ENCODE measurements around the gene CDCA7L. TPM values are rescaled to one million over a fixed set of nuclear protein-coding genes. Genes with fewer than 3 reads are reported as not detected.

Gene CDCA7L
- polyA plus RNA-seq, 1 of the 3 experiments (the other 2 are of a cell fraction) = 18.4 TPM

DNA sequence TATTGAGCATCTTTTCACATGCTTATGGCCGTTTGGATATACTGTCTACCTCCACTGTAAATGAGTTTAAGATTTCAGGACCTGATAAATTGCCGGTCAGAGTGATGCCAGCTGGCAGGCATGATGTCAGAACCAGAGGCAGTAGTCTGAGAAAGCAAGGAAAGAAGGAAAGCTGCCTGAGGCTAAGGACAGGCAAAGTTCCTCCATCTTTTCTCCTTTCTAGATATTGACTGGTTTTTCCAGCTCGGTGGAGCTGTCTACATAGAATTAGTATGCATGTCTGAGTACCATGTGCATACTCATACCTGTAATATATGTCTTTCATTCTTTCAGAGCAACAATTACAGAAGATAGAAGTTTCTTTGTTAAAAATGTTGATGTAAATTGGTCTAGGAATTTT is 52.3 kb downstream of the CDCA7L start:
- ChIA-PET CTCF (interaction anchor here (0.9 to 1.6 kb wide), 4 partner anchors 10 to 189 kb away, joined by 3 to 4 read pairs (median 3); no protein-coding TSS in a partner anchor), POLR2A (no interaction called here)
- DNase-seq = no peak
- no peaks in the 10 kb centered on the region for H4K20me1 ChIP-seq (ENCODE audit: insufficient read depth)
- H3K27ac ChIP-seq (ENCODE audit: low read depth in 2 of 2, low read length in 1 of 2) = no peak overlapping the region
- no peaks in the 10 kb centered on the region for H3K4me1 ChIP-seq (ENCODE audit: control insufficient read depth in 1 of 2, insufficient read depth in 2 of 2, low read depth in 1 of 2, low read length in 1 of 2)
- H2AFZ ChIP-seq (ENCODE audit: low read depth) = no peak overlapping the region
- TF ChIP-seq JUND (IDR thresholded peaks at IDR 0.05) (no peak), FOSL2 (IDR thresholded peaks at IDR 0.05; ENCODE audit: borderline replicate concordance, low read depth) (no peak), RFX5 (IDR thresholded peaks at IDR 0.05; ENCODE audit: low read length) (no peak), EP300 (IDR thresholded peaks at IDR 0.05; ENCODE audit: borderline replicate concordance in 1 of 2, low read depth in 1 of 2, low read length in 1 of 2) (no peak), GABPA (IDR thresholded peaks at IDR 0.05; ENCODE audit: low read depth) (no peak), GATA2 (CRISPR knock-in tag; IDR thresholded peaks at IDR 0.05) (no peak), FOXM1 (IDR thresholded peaks at IDR 0.05; ENCODE audit: low read depth) (no peak), TCF12 (IDR thresholded peaks at IDR 0.05) (no peak), POLR2AphosphoS5 (IDR thresholded peaks at IDR 0.05; ENCODE audit: low read depth, low read length) (no peak), EZH2phosphoT487 (IDR thresholded peaks at IDR 0.05; ENCODE audit: borderline replicate concordance, low read depth) (no peak), SIN3A (IDR thresholded peaks at IDR 0.05; ENCODE audit: borderline replicate concordance, low read depth, low read length) (no peak)
- TF ChIP-seq, protein P1, sequence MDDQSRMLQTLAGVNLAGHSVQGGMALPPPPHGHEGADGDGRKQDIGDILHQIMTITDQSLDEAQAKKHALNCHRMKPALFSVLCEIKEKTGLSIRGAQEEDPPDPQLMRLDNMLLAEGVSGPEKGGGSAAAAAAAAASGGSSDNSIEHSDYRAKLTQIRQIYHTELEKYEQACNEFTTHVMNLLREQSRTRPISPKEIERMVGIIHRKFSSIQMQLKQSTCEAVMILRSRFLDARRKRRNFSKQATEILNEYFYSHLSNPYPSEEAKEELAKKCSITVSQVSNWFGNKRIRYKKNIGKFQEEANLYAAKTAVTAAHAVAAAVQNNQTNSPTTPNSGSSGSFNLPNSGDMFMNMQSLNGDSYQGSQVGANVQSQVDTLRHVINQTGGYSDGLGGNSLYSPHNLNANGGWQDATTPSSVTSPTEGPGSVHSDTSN (IDR thresholded peaks at IDR 0.05) = no peak
- TF ChIP-seq, protein P2, sequence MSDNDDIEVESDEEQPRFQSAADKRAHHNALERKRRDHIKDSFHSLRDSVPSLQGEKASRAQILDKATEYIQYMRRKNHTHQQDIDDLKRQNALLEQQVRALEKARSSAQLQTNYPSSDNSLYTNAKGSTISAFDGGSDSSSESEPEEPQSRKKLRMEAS (IDR thresholded peaks at IDR 0.05; ENCODE audit: low read depth) = no peak
- TF ChIP-seq, protein P3, sequence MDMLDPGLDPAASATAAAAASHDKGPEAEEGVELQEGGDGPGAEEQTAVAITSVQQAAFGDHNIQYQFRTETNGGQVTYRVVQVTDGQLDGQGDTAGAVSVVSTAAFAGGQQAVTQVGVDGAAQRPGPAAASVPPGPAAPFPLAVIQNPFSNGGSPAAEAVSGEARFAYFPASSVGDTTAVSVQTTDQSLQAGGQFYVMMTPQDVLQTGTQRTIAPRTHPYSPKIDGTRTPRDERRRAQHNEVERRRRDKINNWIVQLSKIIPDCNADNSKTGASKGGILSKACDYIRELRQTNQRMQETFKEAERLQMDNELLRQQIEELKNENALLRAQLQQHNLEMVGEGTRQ (IDR thresholded peaks at IDR 0.05; ENCODE audit: borderline replicate concordance, low read depth, low read length) = no peak
- H3K9ac ChIP-seq = no peak overlapping the region
- H3K4me3 ChIP-seq (ENCODE audit: low read depth in 2 of 2, low read length in 1 of 2) = no peak overlapping the region
- H3K36me3 ChIP-seq (replicated peaks in 1 of 2; ENCODE audit: control insufficient read depth in 1 of 2, insufficient read depth in 2 of 2, low read length in 1 of 2) = no peaks in the 10 kb centered on the region
- H3K79me2 ChIP-seq (ENCODE audit: insufficient read depth) = no peaks in the 10 kb centered on the region
- WGBS (ENCODE audit: low lambda C conversion rate) = 15% methylated on average over 3 of the region's 3 CpGs
- no peak overlapping the region for H3K4me2 ChIP-seq
- H3K27me3 ChIP-seq (ENCODE audit: insufficient read depth) = no peaks in the 10 kb centered on the region
- H3K9me3 ChIP-seq = no peaks in the 10 kb centered on the region
- H3K9me2 ChIP-seq = no peaks in the 10 kb centered on the region
- no peaks in the 10 kb centered on the region for H3F3A ChIP-seq (replicated peaks; ENCODE audit: insufficient read depth)

DNA sequence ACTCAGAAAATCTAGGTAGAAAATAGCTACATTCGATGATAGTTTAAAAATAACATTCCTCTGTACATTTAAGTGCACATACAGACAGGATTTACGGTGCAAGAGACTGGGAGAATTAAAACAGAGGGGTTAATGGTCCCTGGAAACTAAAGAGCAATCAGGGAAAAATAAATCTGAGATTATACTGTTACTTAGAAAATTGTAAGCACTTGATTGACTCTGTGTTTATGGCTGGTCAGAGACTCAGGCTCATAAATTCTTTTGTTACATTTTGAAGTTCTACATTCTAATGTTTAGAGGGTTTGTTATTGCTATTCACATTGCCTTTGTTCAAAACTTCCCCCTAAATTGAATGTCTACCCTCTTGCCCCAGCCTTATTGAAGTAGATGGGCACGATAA is 54.4 kb downstream of the CDCA7L start:
- no peaks in the 10 kb centered on the region for H3K79me2 ChIP-seq (ENCODE audit: insufficient read depth)
- no peaks in the 10 kb centered on the region for H3K9me2 ChIP-seq
- no peak overlapping the region for H3K27ac ChIP-seq (ENCODE audit: low read depth in 2 of 2, low read length in 1 of 2)
- no peaks in the 10 kb centered on the region for H3K36me3 ChIP-seq (replicated peaks in 1 of 2; ENCODE audit: control insufficient read depth in 1 of 2, insufficient read depth in 2 of 2, low read length in 1 of 2)
- H2AFZ ChIP-seq (ENCODE audit: low read depth) = no peak overlapping the region
- no peak overlapping the region for H3K4me3 ChIP-seq (ENCODE audit: low read depth in 2 of 2, low read length in 1 of 2)
- ChIA-PET CTCF (no interaction called here), POLR2A (no interaction called here)
- TF ChIP-seq SIN3A (IDR thresholded peaks at IDR 0.05; ENCODE audit: borderline replicate concordance, low read depth, low read length) (no peak), MXI1 (IDR thresholded peaks at IDR 0.05; ENCODE audit: low read depth, low read length) (no peak), GATA2 (CRISPR knock-in tag; IDR thresholded peaks at IDR 0.05) (no peak), TEAD4 (IDR thresholded peaks at IDR 0.05; ENCODE audit: borderline replicate concordance, insufficient read depth) (no peak), RFX5 (IDR thresholded peaks at IDR 0.05; ENCODE audit: low read length) (no peak), ELF1 (IDR thresholded peaks at IDR 0.05) (no peak), MEF2A (IDR thresholded peaks at IDR 0.05; ENCODE audit: borderline replicate concordance, low read depth) (no peak), TAF1 (IDR thresholded peaks at IDR 0.05; ENCODE audit: borderline replicate concordance, low read depth, low read length) (no peak), FOSL2 (IDR thresholded peaks at IDR 0.05; ENCODE audit: borderline replicate concordance, low read depth) (no peak)
- TF ChIP-seq, protein P4, sequence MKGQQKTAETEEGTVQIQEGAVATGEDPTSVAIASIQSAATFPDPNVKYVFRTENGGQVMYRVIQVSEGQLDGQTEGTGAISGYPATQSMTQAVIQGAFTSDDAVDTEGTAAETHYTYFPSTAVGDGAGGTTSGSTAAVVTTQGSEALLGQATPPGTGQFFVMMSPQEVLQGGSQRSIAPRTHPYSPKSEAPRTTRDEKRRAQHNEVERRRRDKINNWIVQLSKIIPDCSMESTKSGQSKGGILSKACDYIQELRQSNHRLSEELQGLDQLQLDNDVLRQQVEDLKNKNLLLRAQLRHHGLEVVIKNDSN (IDR thresholded peaks at IDR 0.05; ENCODE audit: borderline replicate concordance, low read depth) = no peak
- TF ChIP-seq, protein P1 (IDR thresholded peaks at IDR 0.05) = no peak
- no peaks in the 10 kb centered on the region for H3K9me3 ChIP-seq
- DNase-seq = no peak
- no peaks in the 10 kb centered on the region for H3F3A ChIP-seq (replicated peaks; ENCODE audit: insufficient read depth)
- H3K4me2 ChIP-seq = no peak overlapping the region
- WGBS (ENCODE audit: low lambda C conversion rate) = 58% methylated on average over 3 of the region's 3 CpGs
- H3K4me1 ChIP-seq (ENCODE audit: control insufficient read depth in 1 of 2, insufficient read depth in 2 of 2, low read depth in 1 of 2, low read length in 1 of 2) = no peaks in the 10 kb centered on the region
- H4K20me1 ChIP-seq (ENCODE audit: insufficient read depth) = no peaks in the 10 kb centered on the region
- H3K9ac ChIP-seq = no peak overlapping the region
- 0 out of 2 replicates have a peak, but pooled peaks cover 6% of the 10 kb centered on the region for H3K27me3 ChIP-seq (ENCODE audit: insufficient read depth)
